ENCODE results near the gene RBM3. TPM values are rescaled to one million over a fixed set of nuclear protein-coding genes. Genes with fewer than 3 reads are reported as not detected.

The RBM3 gene
- total and polyA plus RNA-seq, 2 of the 4 experiments (the other 2 are of a cell fraction): 243 to 386 TPM

GRCh38 chrX:48541140-48541814, 33.0 kb upstream of the RBM3 start:
- no peaks in the 10 kb centered on the region for H3K4me1 ChIP-seq (ENCODE audit: control insufficient read depth, insufficient read depth, low read length)
- no peak overlapping the region for H4K8ac ChIP-seq (ENCODE audit: low read depth in 2 of 2, low read length in 2 of 2)
- no peak overlapping the region for H2AK5ac ChIP-seq (ENCODE audit: low read depth, low read length)
- H3K27ac ChIP-seq (ENCODE audit: insufficient read depth, low read length): no peak overlapping the region
- peaks cover 7% of the 10 kb centered on the region for H3K36me3 ChIP-seq (ENCODE audit: control insufficient read depth, insufficient read depth, low read length)
- H3K9ac ChIP-seq (ENCODE audit: low read depth, low read length): no peak overlapping the region
- H3K27me3 ChIP-seq (ENCODE audit: control insufficient read depth, insufficient read depth, low read length): no peaks in the 10 kb centered on the region
- no peak overlapping the region for H2AFZ ChIP-seq (replicated peaks; ENCODE audit: low read length, poor library complexity)
- in situ Hi-C loops (cut with MboI; ENCODE audit: low sequenced_read_pairs): no loop called here
- BruUV-seq (replicated peaks): no TSS peak
- no peak overlapping the region for H2BK20ac ChIP-seq (ENCODE audit: low read depth, low read length)
- no peak for ATAC-seq (ENCODE audit: low read depth)
- H2BK5ac ChIP-seq (ENCODE audit: low read depth, low read length, poor library complexity, severe bottlenecking): no peak overlapping the region
- H3K14ac ChIP-seq (replicated peaks; ENCODE audit: low read depth, low read length): no peak overlapping the region
- no peak overlapping the region for H2AK9ac ChIP-seq (replicated peaks; ENCODE audit: low read depth, low read length, poor library complexity)
- peaks cover 7 to 14% of the 10 kb centered on the region in 2 experiments for H3K79me1 ChIP-seq (ENCODE audit: low read depth in 1 of 2, low read length in 2 of 2)
- DNase-seq: no peak
- dilution Hi-C loops (cut with HindIII; ENCODE audit: low sequenced_read_pairs, unreplicated experiment): no loop called here
- H2BK15ac ChIP-seq (ENCODE audit: low read depth, low read length): no peak overlapping the region
- intact Hi-C loops (cut with micrococcal nuclease): no loop called here
- CTCF ChIA-PET: no interaction called here
- no peak overlapping the region for H3K23ac ChIP-seq (ENCODE audit: low read depth, low read length)
- no peak overlapping the region for H3K18ac ChIP-seq (ENCODE audit: low read depth, low read length)
- H3K4me3 ChIP-seq (ENCODE audit: insufficient read depth, low read depth, low read length): no peak overlapping the region
- no peak overlapping the region for H2BK120ac ChIP-seq (ENCODE audit: low read depth, low read length)
- no peak overlapping the region for H3K56ac ChIP-seq (ENCODE audit: extremely low read depth, insufficient read depth, low read length)
- no peak overlapping the region for H3K4me2 ChIP-seq (ENCODE audit: low read depth, low read length)
- peaks cover 9% of the 10 kb centered on the region; the same call in 1 of the 2 replicates for H4K20me1 ChIP-seq (ENCODE audit: insufficient read depth, low read length)
- no CpG with 5 or more reads among the region's 10 CpGs for WGBS, 2 experiments (ENCODE audit: extremely low coverage in 2 of 2, insufficient read length in 1 of 2)
- H3K9me3 ChIP-seq (ENCODE audit: control insufficient read depth, insufficient read depth, low read length): no peaks in the 10 kb centered on the region
- POLR2A ChIA-PET (ENCODE audit: unreplicated experiment): no interaction called here
- H4K5ac ChIP-seq (ENCODE audit: low read depth, low read length): no peak overlapping the region
- TF ChIP-seq POLR2A (IDR thresholded peaks at IDR 0.05; ENCODE audit: low read depth, low read length): no peak
- no peak for TF ChIP-seq MAFK (IDR thresholded peaks at IDR 0.05; ENCODE audit: low read depth, low read length)
- no peak for TF ChIP-seq RFX5 (IDR thresholded peaks at IDR 0.05; ENCODE audit: low read depth, low read length)
- no peak for TF ChIP-seq MXI1 (IDR thresholded peaks at IDR 0.05; ENCODE audit: borderline replicate concordance, low read depth, low read length)
- TF ChIP-seq SMC3 (IDR thresholded peaks at IDR 0.05; ENCODE audit: low read depth, low read length): no peak
- no peak for TF ChIP-seq NFE2L2 (IDR thresholded peaks at IDR 0.05; ENCODE audit: low read depth, low read length)
- no peak for TF ChIP-seq ELK1 (IDR thresholded peaks at IDR 0.05; ENCODE audit: borderline replicate concordance, low read depth, low read length)
- no peak for TF ChIP-seq RCOR1 (IDR thresholded peaks at IDR 0.05; ENCODE audit: insufficient replicate concordance, low read length)
- TF ChIP-seq FOS (IDR thresholded peaks at IDR 0.05; ENCODE audit: low read depth, low read length): no peak
- TF ChIP-seq CHD1 (IDR thresholded peaks at IDR 0.05; ENCODE audit: low read depth, low read length): no peak
- TF ChIP-seq BHLHE40 (IDR thresholded peaks at IDR 0.05; ENCODE audit: low read depth, low read length): no peak
- no peak for TF ChIP-seq CTCF (conservative IDR thresholded peaks at IDR 0.05; ENCODE audit: low read depth, low read length)
- no peak for TF ChIP-seq CEBPB (IDR thresholded peaks at IDR 0.05; ENCODE audit: low read depth, low read length)
- TF ChIP-seq USF2 (IDR thresholded peaks at IDR 0.05; ENCODE audit: low read depth, low read length): no peak
- TF ChIP-seq MAZ (IDR thresholded peaks at IDR 0.05; ENCODE audit: borderline replicate concordance, low read depth, low read length): no peak
- no peak for TF ChIP-seq RAD21 (IDR thresholded peaks at IDR 0.05; ENCODE audit: low read length)
- no peak overlapping the region for H4K91ac ChIP-seq (ENCODE audit: insufficient read depth, low read depth, low read length)
- peaks cover 5% of the 10 kb centered on the region; the same call in 1 of the 2 replicates for H3K9me1 ChIP-seq (ENCODE audit: insufficient read depth, low read length)
- no peak overlapping the region for H3K4ac ChIP-seq (ENCODE audit: low read depth, low read length)

All from IMR-90 (cell line).